Measurements from ENCODE around the gene MDFIC. TPM values are rescaled to one million over a fixed set of nuclear protein-coding genes. Genes with fewer than 3 reads are reported as not detected.

The MDFIC gene
- total and polyA plus RNA-seq, 2 experiments from 2014 or later: 3.0 to 5.2 TPM

GRCh38 chr7:114997487-114998404 is 75.9 kb downstream of the MDFIC start (continued):
- TF ChIP-seq ZNF462 (CRISPR knock-in tag; IDR thresholded peaks at IDR 0.05) (no peak), POLR2AphosphoS5 (IDR thresholded peaks at IDR 0.05; ENCODE audit: low read depth) (no peak), ETS1 (IDR thresholded peaks at IDR 0.05) (no peak), EZH2 (IDR thresholded peaks at IDR 0.05; ENCODE audit: low read depth, unreplicated experiment) (no peak), EZH2phosphoT487 (IDR thresholded peaks at IDR 0.05; ENCODE audit: unreplicated experiment) (no peak), ZNF114 (CRISPR knock-in tag; IDR thresholded peaks at IDR 0.05) (no peak)

DNA sequence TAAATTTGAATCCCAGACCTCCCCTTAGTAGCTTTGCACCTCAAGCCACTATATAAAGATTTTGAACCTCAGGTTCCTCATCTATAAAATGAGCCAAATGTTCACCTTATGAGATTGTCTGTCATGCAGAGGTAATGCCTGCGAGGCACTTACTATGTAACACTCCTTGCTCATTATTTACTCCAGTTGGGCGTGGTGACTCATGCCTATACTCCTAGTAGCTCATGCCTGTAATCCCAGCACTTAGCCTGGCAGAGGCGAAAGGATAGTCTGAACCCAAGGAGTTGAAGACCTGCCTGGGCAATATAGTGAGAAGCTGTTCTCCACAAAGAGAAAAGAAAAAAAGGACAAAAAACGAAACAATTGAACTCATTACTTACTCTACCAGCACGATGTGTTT is 82.2 kb downstream of the MDFIC start:
- H3K27me3 Mint-ChIP-seq (ENCODE audit: insufficient read depth, low read depth, poor library complexity): peaks cover 6% of the 10 kb centered on the region
- DNase-seq (ENCODE audit: low spot score): no peak
- H3K4me1 Mint-ChIP-seq: peaks cover 58% of the 10 kb centered on the region
- H3K4me3 ChIP-seq: no peak overlapping the region
- H4K20me1 ChIP-seq (replicated peaks; ENCODE audit: insufficient read depth): no peaks in the 10 kb centered on the region
- TF ChIP-seq CREB1 (CRISPR knock-in tag; IDR thresholded peaks at IDR 0.05; ENCODE audit: low read depth) (no peak), EZH2 (IDR thresholded peaks at IDR 0.05; ENCODE audit: low read depth, unreplicated experiment) (no peak), ZNF114 (CRISPR knock-in tag; IDR thresholded peaks at IDR 0.05) (no peak), EZH2phosphoT487 (IDR thresholded peaks at IDR 0.05; ENCODE audit: unreplicated experiment) (no peak), JUNB (IDR thresholded peaks at IDR 0.05; ENCODE audit: unreplicated experiment) (no peak)
- TF ChIP-seq, protein P1, sequence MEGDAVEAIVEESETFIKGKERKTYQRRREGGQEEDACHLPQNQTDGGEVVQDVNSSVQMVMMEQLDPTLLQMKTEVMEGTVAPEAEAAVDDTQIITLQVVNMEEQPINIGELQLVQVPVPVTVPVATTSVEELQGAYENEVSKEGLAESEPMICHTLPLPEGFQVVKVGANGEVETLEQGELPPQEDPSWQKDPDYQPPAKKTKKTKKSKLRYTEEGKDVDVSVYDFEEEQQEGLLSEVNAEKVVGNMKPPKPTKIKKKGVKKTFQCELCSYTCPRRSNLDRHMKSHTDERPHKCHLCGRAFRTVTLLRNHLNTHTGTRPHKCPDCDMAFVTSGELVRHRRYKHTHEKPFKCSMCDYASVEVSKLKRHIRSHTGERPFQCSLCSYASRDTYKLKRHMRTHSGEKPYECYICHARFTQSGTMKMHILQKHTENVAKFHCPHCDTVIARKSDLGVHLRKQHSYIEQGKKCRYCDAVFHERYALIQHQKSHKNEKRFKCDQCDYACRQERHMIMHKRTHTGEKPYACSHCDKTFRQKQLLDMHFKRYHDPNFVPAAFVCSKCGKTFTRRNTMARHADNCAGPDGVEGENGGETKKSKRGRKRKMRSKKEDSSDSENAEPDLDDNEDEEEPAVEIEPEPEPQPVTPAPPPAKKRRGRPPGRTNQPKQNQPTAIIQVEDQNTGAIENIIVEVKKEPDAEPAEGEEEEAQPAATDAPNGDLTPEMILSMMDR (conservative IDR thresholded peaks at IDR 0.05; ENCODE audit: low read depth in 2 of 2): no peak
- no peaks in the 10 kb centered on the region for H3K9me3 Mint-ChIP-seq
- peaks cover 43% of the 10 kb centered on the region for H3K4me1 ChIP-seq (ENCODE audit: insufficient read depth)
- no peak overlapping the region for H3K27ac Mint-ChIP-seq
- no peak overlapping the region for H2AFZ ChIP-seq
- no peaks in the 10 kb centered on the region for H3K36me3 Mint-ChIP-seq (ENCODE audit: low read depth)
- H3K27ac ChIP-seq (ENCODE audit: low read depth): no peak overlapping the region
- H3K27me3 ChIP-seq (ENCODE audit: insufficient read depth): no peaks in the 10 kb centered on the region
- H3K36me3 ChIP-seq (ENCODE audit: insufficient read depth): no peaks in the 10 kb centered on the region
- no peaks in the 10 kb centered on the region for H3K9me2 ChIP-seq (ENCODE audit: insufficient read depth)
- ATAC-seq: no peak
- H3K79me2 ChIP-seq (replicated peaks; ENCODE audit: insufficient read depth): no peaks in the 10 kb centered on the region
- H3F3A ChIP-seq (replicated peaks; ENCODE audit: low read depth): no peaks in the 10 kb centered on the region
- H3K4me3 Mint-ChIP-seq: no peak overlapping the region
- H3K4me2 ChIP-seq: no peak overlapping the region
